ENCODE results near the gene ADAMTSL1.

ADAMTSL1 gene

GRCh38 chr9:18614651-18615050 lies 140.7 kb downstream of the ADAMTSL1 start:
- Histone ChIP-seq H3K4me3 (replicated peaks; ENCODE audit: insufficient read depth, low read length) (no peak overlapping the region), H3K27me3 (ENCODE audit: insufficient read depth, poor library complexity, severe bottlenecking) (no peaks in the 10 kb centered on the region), H3K27ac (replicated peaks) (no peak overlapping the region)
- no peak for TF ChIP-seq CTCF (IDR thresholded peaks at IDR 0.05; ENCODE audit: insufficient read depth, low read length)
- no peak for DNase-seq (ENCODE audit: low read depth in 1 of 2, low spot score in 1 of 2)

- TF ChIP-seq CTCF (IDR thresholded peaks at IDR 0.05; ENCODE audit: insufficient read depth, low read length) (no peak), SPI1 (IDR thresholded peaks at IDR 0.05; ENCODE audit: borderline replicate concordance, low read depth) (no peak), REST (IDR thresholded peaks at IDR 0.05; ENCODE audit: insufficient replicate concordance, low read depth) (no peak), POLR2AphosphoS5 (IDR thresholded peaks at IDR 0.05; ENCODE audit: low read depth) (no peak)
- H3K4me3 ChIP-seq (replicated peaks; ENCODE audit: insufficient read depth, low read length) = no peak overlapping the region
- H3K27me3 ChIP-seq (ENCODE audit: insufficient read depth, poor library complexity, severe bottlenecking) = no peaks in the 10 kb centered on the region
- DNase-seq (ENCODE audit: low read depth in 1 of 2, low spot score in 1 of 2) = no peak
- no peak overlapping the region for H3K27ac ChIP-seq (replicated peaks)
Measured at GRCh38 chr9:18616976-18617375, 143.0 kb downstream of the ADAMTSL1 start.

- TF ChIP-seq REST (IDR thresholded peaks at IDR 0.05; ENCODE audit: insufficient replicate concordance, low read depth) (no peak), CTCF (IDR thresholded peaks at IDR 0.05; ENCODE audit: insufficient read depth, low read length) (no peak), GABPA (IDR thresholded peaks at IDR 0.05; ENCODE audit: low read depth) (no peak), SPI1 (IDR thresholded peaks at IDR 0.05; ENCODE audit: borderline replicate concordance, low read depth) (no peak)
- H3K27me3 ChIP-seq (ENCODE audit: insufficient read depth, poor library complexity, severe bottlenecking) = no peaks in the 10 kb centered on the region
- DNase-seq (ENCODE audit: low read depth in 1 of 2, low spot score in 1 of 2) = no peak
- H3K4me3 ChIP-seq (replicated peaks; ENCODE audit: insufficient read depth, low read length) = no peak overlapping the region
- no peak overlapping the region for H3K27ac ChIP-seq (replicated peaks)
Measured at GRCh38 chr9:18617759-18618158, 143.8 kb downstream of the ADAMTSL1 start.

GRCh38 chr9:18618862-18619261 lies 144.9 kb downstream of the ADAMTSL1 start:
- TF ChIP-seq POLR2AphosphoS5 (IDR thresholded peaks at IDR 0.05; ENCODE audit: low read depth) = no peak
- Histone ChIP-seq H3K27me3 (ENCODE audit: insufficient read depth, poor library complexity, severe bottlenecking) (no peaks in the 10 kb centered on the region), H3K4me3 (replicated peaks; ENCODE audit: insufficient read depth, low read length) (no peak overlapping the region), H3K27ac (replicated peaks) (no peak overlapping the region)
- no peak for DNase-seq (ENCODE audit: low read depth in 1 of 2, low spot score in 1 of 2)

Measured in HL-60 (cell line).